WI38 (cell line): ENCODE data around the gene RYR3.

Source experiments
- H3K4me3 ChIP-seq: 2 replicates; pipeline ENCODE4 v1.5.1; 2011; ENCODE audit warnings: low read depth, mild to moderate bottlenecking, control low read depth, low read length
- CTCF ChIP-seq: IDR thresholded peaks from 2 replicates; pipeline ENCODE4 v1.5.1; 2012; ENCODE audit warnings: low read depth, mild to moderate bottlenecking, control low read depth, low read length

RYR3 gene

GRCh38 chr15:33837294-33837693, 526.5 kb downstream of the RYR3 start:
- TF ChIP-seq CTCF: no peak
- H3K4me3 ChIP-seq: no peak overlapping the region

- no peak for TF ChIP-seq CTCF
- no peak overlapping the region for H3K4me3 ChIP-seq
Measured at GRCh38 chr15:33839540-33839939, 528.8 kb downstream of the RYR3 start.

GRCh38 chr15:33840615-33841014, 529.8 kb downstream of the RYR3 start:
- H3K4me3 ChIP-seq: no peak overlapping the region
- TF ChIP-seq CTCF: no peak

GRCh38 chr15:33844186-33844585, 533.4 kb downstream of the RYR3 start:
- no peak for TF ChIP-seq CTCF

GRCh38 chr15:33844597-33844996, 533.8 kb downstream of the RYR3 start:
- no peak for TF ChIP-seq CTCF
- H3K4me3 ChIP-seq: no peak overlapping the region

More at GRCh38 chr15:33844186-33844585, 533.4 kb downstream of the RYR3 start:
- H3K4me3 ChIP-seq: no peak overlapping the region

GRCh38 chr15:33846142-33846541, 535.4 kb downstream of the RYR3 start:
- TF ChIP-seq CTCF: no peak
- no peak overlapping the region for H3K4me3 ChIP-seq

GRCh38 chr15:33846862-33847261, 536.1 kb downstream of the RYR3 start:
- H3K4me3 ChIP-seq: no peak overlapping the region
- TF ChIP-seq CTCF: no peak
